GM10266 (cell line): ENCODE results near the gene ECE1.
"Not testable (repeated sequence)": the region's sequence is repeated elsewhere in the genome, so short reads cannot be mapped to it uniquely, and the experiment has no call there.

ENCODE experiments used
- DNase-seq: peaks from one replicate; pipeline ENCODE4 v3.0.0; 2012; ENCODE audit errors: extremely low spot score
- TF ChIP-seq, protein P1 (sequence below): IDR thresholded peaks from 2 replicates; pipeline ENCODE4 v1.5.1; 2012; ENCODE audit warnings: mild to moderate bottlenecking, low read depth; ENCODE audit not compliant: control insufficient read depth, insufficient read depth; ENCODE audit errors: missing control alignments

ECE1 gene

DNA sequence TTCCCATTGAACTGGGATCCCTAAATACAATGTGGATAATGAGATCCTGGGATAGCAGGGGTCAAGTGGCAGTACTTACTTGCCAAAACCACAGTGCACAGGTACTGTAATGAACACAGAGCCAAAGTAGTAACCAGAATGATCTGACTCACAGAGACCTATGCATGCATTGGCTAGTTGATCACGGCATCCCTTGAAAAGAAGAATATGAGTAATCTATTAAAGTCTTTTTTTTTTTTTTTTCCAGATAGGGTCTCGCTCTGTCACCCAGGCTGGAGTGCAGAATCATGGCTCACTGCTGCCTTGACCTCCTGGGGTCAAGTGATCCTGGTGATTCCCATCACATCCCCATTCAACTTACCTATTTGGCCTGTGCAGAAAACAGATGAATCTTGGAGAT lies 84.1 kb downstream of the ECE1 start:
- no peak for DNase-seq
- TF ChIP-seq, protein P1, sequence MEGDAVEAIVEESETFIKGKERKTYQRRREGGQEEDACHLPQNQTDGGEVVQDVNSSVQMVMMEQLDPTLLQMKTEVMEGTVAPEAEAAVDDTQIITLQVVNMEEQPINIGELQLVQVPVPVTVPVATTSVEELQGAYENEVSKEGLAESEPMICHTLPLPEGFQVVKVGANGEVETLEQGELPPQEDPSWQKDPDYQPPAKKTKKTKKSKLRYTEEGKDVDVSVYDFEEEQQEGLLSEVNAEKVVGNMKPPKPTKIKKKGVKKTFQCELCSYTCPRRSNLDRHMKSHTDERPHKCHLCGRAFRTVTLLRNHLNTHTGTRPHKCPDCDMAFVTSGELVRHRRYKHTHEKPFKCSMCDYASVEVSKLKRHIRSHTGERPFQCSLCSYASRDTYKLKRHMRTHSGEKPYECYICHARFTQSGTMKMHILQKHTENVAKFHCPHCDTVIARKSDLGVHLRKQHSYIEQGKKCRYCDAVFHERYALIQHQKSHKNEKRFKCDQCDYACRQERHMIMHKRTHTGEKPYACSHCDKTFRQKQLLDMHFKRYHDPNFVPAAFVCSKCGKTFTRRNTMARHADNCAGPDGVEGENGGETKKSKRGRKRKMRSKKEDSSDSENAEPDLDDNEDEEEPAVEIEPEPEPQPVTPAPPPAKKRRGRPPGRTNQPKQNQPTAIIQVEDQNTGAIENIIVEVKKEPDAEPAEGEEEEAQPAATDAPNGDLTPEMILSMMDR, result no peak

DNA sequence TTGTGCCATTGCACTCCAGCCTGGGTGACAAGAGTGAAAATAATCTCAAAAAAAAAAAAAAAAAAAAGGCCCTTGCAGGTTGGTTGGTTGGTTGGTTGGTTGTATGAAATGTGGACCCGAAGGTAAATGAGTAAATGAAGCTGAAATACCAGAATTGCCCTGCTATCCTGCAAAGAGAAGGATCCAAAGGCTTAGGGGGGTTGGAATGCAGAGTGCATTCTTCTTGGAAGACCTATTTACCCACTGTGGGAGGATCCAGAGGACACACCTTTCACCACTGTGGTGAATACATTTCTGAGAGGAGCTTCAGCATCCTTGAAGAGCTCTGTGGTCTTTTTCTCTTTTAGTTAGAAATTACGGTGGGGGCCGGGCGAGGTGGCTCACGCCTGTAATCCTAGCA lies 84.8 kb downstream of the ECE1 start:
- no peak for DNase-seq
- TF ChIP-seq, protein P1, result no peak

DNA sequence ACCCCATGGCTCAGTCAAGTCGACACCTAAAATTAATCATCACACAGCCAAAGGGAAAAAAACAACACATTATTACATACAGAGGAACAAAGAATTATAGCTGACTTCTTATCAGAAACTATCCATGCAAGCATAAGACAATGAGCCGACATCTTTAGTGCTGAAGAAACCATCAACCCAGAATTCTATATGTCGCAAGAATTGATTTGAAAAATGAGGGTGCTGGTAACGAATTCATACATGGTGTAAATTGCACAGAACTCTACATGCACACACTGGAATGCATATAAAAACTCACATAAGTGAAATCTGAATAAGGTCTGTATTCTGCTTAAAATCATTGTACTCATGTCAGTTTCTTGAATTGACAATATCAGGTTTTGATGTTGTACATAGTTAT lies 88.6 kb downstream of the ECE1 start:
- no peak for DNase-seq
- TF ChIP-seq, protein P1, result no peak

DNA sequence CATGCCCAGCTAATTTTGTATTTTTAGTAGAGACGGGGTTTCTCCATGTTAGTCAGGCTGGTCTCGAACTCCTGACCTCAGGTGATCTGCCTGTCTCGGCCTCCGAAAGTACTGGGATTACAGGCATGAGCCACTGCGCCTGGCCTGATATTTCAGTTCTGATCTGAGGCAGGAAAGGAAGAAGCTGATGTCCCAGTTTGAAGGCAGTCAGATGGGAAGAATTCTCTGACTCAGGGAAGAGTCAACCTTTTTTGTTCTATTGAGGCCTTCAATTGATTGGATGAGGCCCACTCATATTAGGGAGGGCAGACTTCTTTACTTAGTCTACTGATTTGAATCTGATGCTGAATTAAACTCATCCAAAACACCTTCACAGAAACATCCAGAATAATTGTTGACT lies 89.0 kb downstream of the ECE1 start:
- DNase-seq, result not testable (repeated sequence)

DNA sequence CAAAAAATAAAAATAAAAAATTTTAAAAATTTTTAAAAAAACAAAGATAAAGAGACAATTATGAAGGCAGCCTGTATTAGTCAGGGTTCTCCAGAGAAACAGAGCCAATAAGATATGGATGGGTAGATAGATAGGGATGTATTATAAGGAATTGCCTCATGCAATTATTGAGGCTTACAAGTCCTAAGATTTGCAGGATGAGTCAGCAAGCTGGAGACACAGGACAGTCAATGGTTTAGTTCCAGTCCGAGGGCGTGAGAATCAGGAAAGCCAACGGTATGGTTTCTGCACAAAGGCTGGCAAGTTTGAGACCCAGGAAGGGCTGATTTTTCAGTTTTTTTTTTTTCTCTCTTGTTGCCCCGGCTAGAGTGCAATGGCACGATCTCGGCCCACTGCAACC lies 89.5 kb downstream of the ECE1 start:
- DNase-seq, result no peak
- TF ChIP-seq, protein P1, result no peak

DNA sequence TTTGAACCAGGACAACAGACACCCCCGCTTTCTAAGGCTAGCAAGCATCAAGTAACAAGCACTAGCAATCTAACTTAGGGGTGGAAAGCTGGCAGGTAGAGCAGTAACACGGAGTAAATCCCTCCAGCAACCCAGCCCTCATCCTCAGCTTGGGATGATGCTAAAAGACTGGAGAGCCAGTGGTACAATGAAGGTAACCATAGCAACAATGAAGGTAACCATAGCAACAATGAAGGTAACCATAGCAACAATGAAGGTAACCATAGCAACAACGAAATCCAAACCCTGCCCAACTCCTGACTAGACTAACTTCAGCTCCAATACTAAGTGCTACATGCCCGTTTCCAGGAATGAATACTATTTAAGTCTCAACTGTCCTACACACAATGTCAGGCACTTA lies 91.3 kb downstream of the ECE1 start:
- no peak for DNase-seq

DNA sequence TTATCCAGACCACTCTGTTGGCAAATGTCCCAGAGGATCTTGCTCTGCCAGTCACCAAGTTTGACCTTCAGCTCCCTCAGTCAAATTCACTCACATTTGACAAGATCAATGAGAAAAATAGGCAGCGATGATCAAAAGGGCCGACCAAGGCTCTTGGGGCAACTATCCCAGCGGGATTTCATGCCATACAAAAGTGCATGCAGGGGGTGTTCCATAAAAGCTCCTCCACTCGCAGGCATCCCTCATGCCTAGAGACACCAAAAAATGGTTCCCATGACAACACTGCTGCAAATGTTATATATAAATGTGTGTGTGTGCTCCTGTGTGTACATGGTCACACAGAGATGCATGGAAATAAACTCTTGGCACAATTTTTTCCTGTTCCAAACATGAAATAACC lies 97.4 kb downstream of the ECE1 start:
- no peak for DNase-seq
- TF ChIP-seq, protein P1, result no peak

More for the DNA sequence above, 91.3 kb downstream of the ECE1 start:
- TF ChIP-seq, protein P1, result no peak

DNA sequence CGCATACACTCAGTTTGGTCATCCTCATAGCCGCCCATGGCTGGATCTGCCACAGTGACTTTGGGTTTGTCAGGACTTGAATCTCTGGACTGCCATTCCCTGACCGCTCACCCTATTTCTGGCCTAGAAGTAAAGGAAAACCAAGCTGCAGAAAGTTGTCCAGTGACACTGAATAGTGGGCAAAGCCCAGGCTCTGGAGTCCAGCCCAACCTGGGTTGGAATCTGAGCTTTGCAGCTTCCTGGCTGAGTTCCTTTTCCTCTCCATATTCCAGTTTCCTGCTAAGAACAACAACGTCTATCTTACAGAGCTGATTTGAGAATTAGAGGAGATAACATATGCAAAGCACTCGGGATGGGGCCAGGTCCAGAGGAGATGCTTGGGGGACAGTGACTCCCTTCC lies 98.0 kb downstream of the ECE1 start:
- DNase-seq, result no peak
- TF ChIP-seq, protein P1, result no peak

DNA sequence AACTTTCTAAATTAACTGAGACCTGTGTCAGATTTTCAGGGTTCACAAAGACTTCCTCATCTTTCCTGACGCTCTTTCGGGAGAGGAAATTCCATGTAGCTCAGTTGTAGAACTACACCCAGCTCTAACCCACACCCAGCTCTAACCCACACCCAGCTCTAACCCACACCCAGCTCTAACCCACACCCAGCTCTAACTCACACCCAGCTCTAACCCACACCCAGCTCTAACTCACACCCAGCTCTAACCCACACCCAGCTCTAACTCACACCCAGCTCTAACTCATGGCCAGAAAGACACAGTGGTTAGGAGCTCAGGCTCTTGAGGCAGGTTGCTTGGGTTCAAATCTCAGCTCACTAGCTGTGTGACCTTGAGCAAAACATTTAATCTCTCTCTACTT lies 99.5 kb downstream of the ECE1 start:
- DNase-seq, result not testable (repeated sequence)
